Neuronal stem cell (in vitro differentiated cells): ENCODE results near the gene GTF2A2.
A peak's percentile ranks its signal among the peaks of the same experiment; 100 is the strongest.

Source experiments
- DNase-seq: peaks from one replicate; pipeline ENCODE4 v3.0.0-alpha.2; 2013; ENCODE audit warnings: low spot score
- H2AFZ ChIP-seq: one replicate; pipeline ENCODE4 v1.6.1; 2013; ENCODE audit warnings: mild to moderate bottlenecking, low read length, inconsistent platforms
- H2AK5ac ChIP-seq: 2 replicates; pipeline ENCODE4 v1.6.1; 2013; ENCODE audit warnings: low read depth, mild to moderate bottlenecking, inconsistent platforms, low read length, moderate library complexity, mixed read lengths
- H2BK120ac ChIP-seq: 2 replicates; pipeline ENCODE4 v1.6.1; 2013; ENCODE audit warnings: low read depth, mild to moderate bottlenecking, inconsistent platforms, low read length, moderate library complexity, mixed read lengths
- H2BK12ac ChIP-seq: one replicate; pipeline ENCODE4 v1.6.1; 2013; ENCODE audit warnings: low read length, inconsistent platforms
- H2BK15ac ChIP-seq: 2 replicates; pipeline ENCODE4 v1.6.1; 2013; ENCODE audit warnings: mild to moderate bottlenecking, low read length, inconsistent platforms, mixed read lengths
- H2BK5ac ChIP-seq: one replicate; pipeline ENCODE4 v1.6.1; 2013; ENCODE audit warnings: inconsistent platforms, mild to moderate bottlenecking, low read length, moderate library complexity
- H3K14ac ChIP-seq: one replicate; pipeline ENCODE4 v1.6.1; 2013; ENCODE audit warnings: low read length, inconsistent platforms
- H3K18ac ChIP-seq: 2 replicates; pipeline ENCODE4 v1.6.1; 2013; ENCODE audit warnings: low read length, inconsistent platforms
- H3K23ac ChIP-seq: 2 replicates; pipeline ENCODE4 v1.6.1; 2013; ENCODE audit warnings: low read depth, mild to moderate bottlenecking, mixed read lengths, low read length, inconsistent platforms; ENCODE audit not compliant: poor library complexity
- H3K27ac ChIP-seq: replicated peaks from 3 replicates; pipeline ENCODE4 v1.5.1; 2013; ENCODE audit warnings: low read length, inconsistent platforms
- H3K27me3 ChIP-seq, 3 experiments: 2 replicates each; pipeline ENCODE4 v1.6.1; 2013; ENCODE audit warnings: low read length in 3 of 3, mild to moderate bottlenecking in 2 of 3, inconsistent platforms in 1 of 3, low read depth in 1 of 3, mixed read lengths in 1 of 3, moderate library complexity in 1 of 3; ENCODE audit not compliant: control insufficient read depth in 3 of 3, insufficient read depth in 3 of 3
- H3K36me3 ChIP-seq, 2 donors: replicated peaks in 1 of 2; 2 replicates each; pipeline ENCODE4 v1.6.1; 2013; ENCODE audit warnings: low read length in 2 of 2; ENCODE audit not compliant: control insufficient read depth in 2 of 2, insufficient read depth in 2 of 2
- H3K4ac ChIP-seq: 2 replicates; pipeline ENCODE4 v1.6.1; 2013; ENCODE audit warnings: inconsistent platforms, mild to moderate bottlenecking, low read length, moderate library complexity
- H3K4me1 ChIP-seq, 2 donors: 1 replicate in 1 of 2; 2 replicates in 1 of 2; pipeline ENCODE4 v1.6.1; 2013; ENCODE audit warnings: low read length in 2 of 2, low read depth in 1 of 2; ENCODE audit not compliant: control insufficient read depth in 2 of 2, insufficient read depth in 1 of 2
- H3K4me2 ChIP-seq: one replicate; pipeline ENCODE4 v1.6.1; 2013; ENCODE audit warnings: mild to moderate bottlenecking, low read length, inconsistent platforms; ENCODE audit not compliant: insufficient read depth, poor library complexity, severe bottlenecking
- H3K4me3 ChIP-seq, 2 donors: 2 replicates each; pipeline ENCODE4 v1.5.1; 2013; ENCODE audit warnings: low read length in 2 of 2, mild to moderate bottlenecking in 2 of 2, inconsistent platforms in 1 of 2, moderate library complexity in 1 of 2
- H3K79me1 ChIP-seq: one replicate; pipeline ENCODE4 v1.6.1; 2013; ENCODE audit warnings: low read depth, mild to moderate bottlenecking, inconsistent platforms, low read length, moderate library complexity
- H3K9ac ChIP-seq: one replicate; pipeline ENCODE4 v1.6.1; 2013; ENCODE audit warnings: mild to moderate bottlenecking, low read depth, low read length, inconsistent platforms; ENCODE audit not compliant: poor library complexity
- H3K9me3 ChIP-seq, 2 donors: replicated peaks in 1 of 2; 2 replicates each; pipeline versions ENCODE3 to v1.6.1; 2013; ENCODE audit warnings: low read length in 2 of 2, mild to moderate bottlenecking in 2 of 2, inconsistent platforms in 1 of 2, low read depth in 1 of 2, mixed read lengths in 1 of 2, moderate library complexity in 1 of 2; ENCODE audit not compliant: control insufficient read depth in 2 of 2, insufficient read depth in 1 of 2
- H4K8ac ChIP-seq: one replicate; pipeline ENCODE4 v1.6.1; 2013; ENCODE audit warnings: low read depth, mild to moderate bottlenecking, inconsistent platforms, low read length, moderate library complexity
- H4K91ac ChIP-seq: one replicate; pipeline ENCODE4 v1.6.1; 2013; ENCODE audit warnings: low read length, low read depth, mild to moderate bottlenecking, inconsistent platforms; ENCODE audit not compliant: poor library complexity
- WGBS, 2 donors: extraction: QIAGEN DNeasy Blood & Tissue Kit; methylation state at CpG; one replicate each; pipeline ENCODE4 v1.1.7; 2013; ENCODE audit warnings: missing lambda C conversion rate in 2 of 2, mixed read lengths in 1 of 2; ENCODE audit not compliant: insufficient read length in 2 of 2, insufficient replicate concordance in 1 of 2; ENCODE audit errors: extremely low coverage in 2 of 2; 5-methylcytosine and 5-hydroxymethylcytosine counted together

Gene GTF2A2

GRCh38 chr15:59598461-59598860, 58.9 kb downstream of the GTF2A2 start:
- Histone ChIP-seq H3K9me3 (peaks cover 0 to 2% of the 10 kb centered on the region in 2 donors), H3K23ac (no peak overlapping the region), H4K91ac (no peak overlapping the region), H3K18ac (no peak overlapping the region), H2AK5ac (no peak overlapping the region), H3K14ac (no peak overlapping the region), H4K8ac (no peak overlapping the region), H2AFZ (no peak overlapping the region), H3K27me3 (no peaks in the 10 kb centered on the region), H3K4me2 (no peak overlapping the region), H2BK5ac (no peak overlapping the region), H3K4ac (no peak overlapping the region), H2BK120ac (no peak overlapping the region), H3K4me3 (no peak overlapping the region), H3K4me1 (no peaks in the 10 kb centered on the region), H3K36me3 (no peaks in the 10 kb centered on the region), H2BK15ac (no peak overlapping the region), H2BK12ac (no peak overlapping the region), H3K9ac (no peak overlapping the region), H3K27ac (no peak overlapping the region), H3K79me1 (no peaks in the 10 kb centered on the region)
- no peak for DNase-seq
- no CpG with 5 or more reads among the region's 2 CpGs for WGBS, 2 donors

GRCh38 chr15:59596640-59597039, 60.7 kb downstream of the GTF2A2 start:
- peaks cover 0 to 2% of the 10 kb centered on the region in 2 donors for H3K9me3 ChIP-seq
- H3K4ac ChIP-seq, result no peak overlapping the region
- no peak for DNase-seq
- H3K79me1 ChIP-seq, result no peaks in the 10 kb centered on the region
- no peak overlapping the region for H4K91ac ChIP-seq
- no peak overlapping the region for H3K18ac ChIP-seq
- H3K36me3 ChIP-seq, result no peaks in the 10 kb centered on the region
- H2BK15ac ChIP-seq, result no peak overlapping the region
- no peak overlapping the region for H3K14ac ChIP-seq
- no peak overlapping the region for H4K8ac ChIP-seq
- H3K4me1 ChIP-seq, result no peaks in the 10 kb centered on the region
- no peak overlapping the region for H2AFZ ChIP-seq
- no peak overlapping the region for H2AK5ac ChIP-seq
- no peak overlapping the region for H2BK12ac ChIP-seq
- no peak overlapping the region for H3K9ac ChIP-seq
- no peak overlapping the region for H2BK120ac ChIP-seq
- H3K4me3 ChIP-seq, result no peak overlapping the region
- no peak overlapping the region for H2BK5ac ChIP-seq
- H3K23ac ChIP-seq, result no peak overlapping the region
- no peak overlapping the region for H3K27ac ChIP-seq
- H3K4me2 ChIP-seq, result no peak overlapping the region
- H3K27me3 ChIP-seq, result no peaks in the 10 kb centered on the region

- no peak overlapping the region for H3K23ac ChIP-seq
- no peak overlapping the region for H3K27ac ChIP-seq
- H3K4me3 ChIP-seq, result peak overlapping the region in 1 of 2 donors; percentile 2
- no peaks in the 10 kb centered on the region for H3K27me3 ChIP-seq
- H3K4ac ChIP-seq, result no peak overlapping the region
- no peaks in the 10 kb centered on the region for H3K79me1 ChIP-seq
- no peak overlapping the region for H2BK5ac ChIP-seq
- H4K91ac ChIP-seq, result no peak overlapping the region
- H3K4me1 ChIP-seq, result no peaks in the 10 kb centered on the region
- no peak overlapping the region for H2BK120ac ChIP-seq
- H2BK12ac ChIP-seq, result no peak overlapping the region
- H2AK5ac ChIP-seq, result no peak overlapping the region
- H3K9me3 ChIP-seq, result no peaks in the 10 kb centered on the region
- H4K8ac ChIP-seq, result no peak overlapping the region
- DNase-seq, result no peak
- no peak overlapping the region for H3K18ac ChIP-seq
- H3K9ac ChIP-seq, result no peak overlapping the region
- H2BK15ac ChIP-seq, result no peak overlapping the region
- H3K36me3 ChIP-seq, result no peaks in the 10 kb centered on the region
- no CpG with 5 or more reads among the region's 7 CpGs for WGBS, 2 donors
- H3K14ac ChIP-seq, result no peak overlapping the region
- no peak overlapping the region for H3K4me2 ChIP-seq
- no peak overlapping the region for H2AFZ ChIP-seq
Measured at GRCh38 chr15:59595434-59595915, 61.8 kb downstream of the GTF2A2 start.

- no CpG with 5 or more reads among the region's 2 CpGs for WGBS, 2 donors
- Histone ChIP-seq H4K8ac (no peak overlapping the region), H2BK120ac (no peak overlapping the region), H3K27ac (no peak overlapping the region), H3K27me3 (no peaks in the 10 kb centered on the region), H3K4me2 (no peak overlapping the region), H4K91ac (no peak overlapping the region), H2AFZ (no peak overlapping the region), H2BK5ac (no peak overlapping the region), H2BK15ac (no peak overlapping the region), H3K9ac (no peak overlapping the region), H3K4ac (no peak overlapping the region), H3K18ac (no peak overlapping the region), H2AK5ac (no peak overlapping the region), H3K23ac (no peak overlapping the region), H3K4me3 (no peak overlapping the region), H3K79me1 (no peaks in the 10 kb centered on the region), H2BK12ac (no peak overlapping the region), H3K9me3 (no peaks in the 10 kb centered on the region), H3K14ac (no peak overlapping the region), H3K36me3 (no peaks in the 10 kb centered on the region), H3K4me1 (no peaks in the 10 kb centered on the region)
- no peak for DNase-seq
Measured at GRCh38 chr15:59594991-59595390, 62.3 kb downstream of the GTF2A2 start.
